NB4 (cell line): ENCODE measurements around the gene SCN1A.

ENCODE experiments used
- POLR2A ChIP-seq: IDR thresholded peaks from 2 replicates; pipeline ENCODE4 v1.6.1; 2011; ENCODE audit warnings: mild to moderate bottlenecking; ENCODE audit not compliant: insufficient read length; ENCODE audit errors: extremely low read depth
- TF ChIP-seq, protein P1 (sequence below): IDR thresholded peaks from one replicate; pipeline ENCODE4 v1.5.1; 2012; ENCODE audit warnings: low read depth, low read length

DNA sequence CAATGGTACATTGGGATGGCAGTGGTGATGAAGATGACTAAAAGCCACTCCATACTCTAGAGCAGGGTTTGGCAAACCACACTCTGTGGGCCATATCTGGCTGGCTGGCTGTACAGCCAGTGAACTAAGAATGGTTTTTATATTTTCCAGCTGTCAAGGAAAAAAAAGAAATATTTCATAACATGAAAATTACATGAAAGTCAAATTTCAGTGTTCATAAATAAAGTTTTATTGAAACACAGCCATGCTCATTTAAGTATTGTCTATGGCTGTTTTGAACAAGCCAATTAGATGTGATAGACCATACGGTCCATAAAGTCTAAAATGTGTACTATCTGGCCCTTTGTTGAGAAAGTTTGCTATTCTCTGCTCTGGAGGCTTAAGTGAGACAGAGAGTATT lies 175.7 kb downstream of the SCN1A start:
- TF ChIP-seq, protein P1, sequence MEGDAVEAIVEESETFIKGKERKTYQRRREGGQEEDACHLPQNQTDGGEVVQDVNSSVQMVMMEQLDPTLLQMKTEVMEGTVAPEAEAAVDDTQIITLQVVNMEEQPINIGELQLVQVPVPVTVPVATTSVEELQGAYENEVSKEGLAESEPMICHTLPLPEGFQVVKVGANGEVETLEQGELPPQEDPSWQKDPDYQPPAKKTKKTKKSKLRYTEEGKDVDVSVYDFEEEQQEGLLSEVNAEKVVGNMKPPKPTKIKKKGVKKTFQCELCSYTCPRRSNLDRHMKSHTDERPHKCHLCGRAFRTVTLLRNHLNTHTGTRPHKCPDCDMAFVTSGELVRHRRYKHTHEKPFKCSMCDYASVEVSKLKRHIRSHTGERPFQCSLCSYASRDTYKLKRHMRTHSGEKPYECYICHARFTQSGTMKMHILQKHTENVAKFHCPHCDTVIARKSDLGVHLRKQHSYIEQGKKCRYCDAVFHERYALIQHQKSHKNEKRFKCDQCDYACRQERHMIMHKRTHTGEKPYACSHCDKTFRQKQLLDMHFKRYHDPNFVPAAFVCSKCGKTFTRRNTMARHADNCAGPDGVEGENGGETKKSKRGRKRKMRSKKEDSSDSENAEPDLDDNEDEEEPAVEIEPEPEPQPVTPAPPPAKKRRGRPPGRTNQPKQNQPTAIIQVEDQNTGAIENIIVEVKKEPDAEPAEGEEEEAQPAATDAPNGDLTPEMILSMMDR: no peak
- no peak for TF ChIP-seq POLR2A
